Naive thymus-derived CD4-positive, alpha-beta T cell (primary cell): ENCODE data around the gene AZIN2. TPM values are rescaled to one million over a fixed set of nuclear protein-coding genes. Genes with fewer than 3 reads are reported as not detected.

ENCODE experiments used
- ATAC-seq: fragments of 150-1000 bp; cut with Tn5 transposase; 2 replicates; pipeline ENCODE4 v1.10.0; 2021; ENCODE audit warnings: mild to moderate bottlenecking, moderate library complexity
- CTCF ChIA-PET: fragments of 350-600 bp; sonication (Branson Sonifier 250); formaldehyde crosslinking; loops from one replicate; lab custom pipeline; 2021; ENCODE audit warnings: antibody characterized with exemption; lab: Charles Lee
- POLR2A ChIA-PET: fragments of 350-600 bp; sonication (Branson Sonifier 250); formaldehyde crosslinking; loops from one replicate; lab custom pipeline; 2021; ENCODE audit warnings: antibody characterized with exemption, inconsistent platforms; lab: Charles Lee
- DNase-seq, 9 donors: peaks; one replicate each; pipeline versions ENCODE4 v3.0.0 to v3.0.0-alpha.2; 2020 to 2022; ENCODE audit warnings: mixed read lengths in 1 of 9
- H3K27ac ChIP-seq: one replicate; pipeline ENCODE4 v1.7.0; 2013; ENCODE audit warnings: mild to moderate bottlenecking, low read depth, low read length, moderate library complexity
- H3K27me3 ChIP-seq, 2 donors: one replicate each; pipeline ENCODE4 v1.7.0; 2013; ENCODE audit warnings: low read length in 2 of 2, mild to moderate bottlenecking in 2 of 2, moderate library complexity in 2 of 2; ENCODE audit not compliant: control insufficient read depth in 2 of 2, insufficient read depth in 2 of 2
- H3K36me3 ChIP-seq, 3 experiments: 1 replicate in 2 of 3; 2 replicates in 1 of 3; pipeline ENCODE4 v1.7.0; 2013; ENCODE audit warnings: low read length in 3 of 3, mild to moderate bottlenecking in 3 of 3, moderate library complexity in 1 of 3; ENCODE audit not compliant: insufficient read depth in 3 of 3, control insufficient read depth in 2 of 3
- H3K4me1 ChIP-seq, 2 donors: one replicate each; pipeline ENCODE4 v1.7.0; 2013; ENCODE audit warnings: low read length in 2 of 2, mild to moderate bottlenecking in 2 of 2, moderate library complexity in 1 of 2; ENCODE audit not compliant: control insufficient read depth in 2 of 2, insufficient read depth in 2 of 2
- H3K4me3 ChIP-seq: 2 replicates; pipeline ENCODE4 v1.7.0; 2013; ENCODE audit warnings: mild to moderate bottlenecking, low read length
- H3K9me3 ChIP-seq, 3 experiments: 1 replicate in 2 of 3; 2 replicates in 1 of 3; pipeline ENCODE4 v1.7.0; 2013; ENCODE audit warnings: low read length in 3 of 3; ENCODE audit not compliant: control insufficient read depth in 2 of 3
- H3K27ac Mint-ChIP-seq, 9 donors: one replicate each; pipeline ENCODE4 v1.8.0; 2020 to 2022; ENCODE audit warnings: mixed read lengths in 9 of 9, mild to moderate bottlenecking in 8 of 9, moderate library complexity in 5 of 9, inconsistent platforms in 2 of 9
- H3K27me3 Mint-ChIP-seq, 5 donors: one replicate each; pipeline ENCODE4 v1.8.0; 2021 to 2022; ENCODE audit warnings: mixed read lengths in 5 of 5, mild to moderate bottlenecking in 1 of 5
- H3K36me3 Mint-ChIP-seq, 5 donors: one replicate each; pipeline ENCODE4 v1.8.0; 2020 to 2022; ENCODE audit warnings: mixed read lengths in 5 of 5, mild to moderate bottlenecking in 3 of 5, inconsistent platforms in 1 of 5
- H3K4me1 Mint-ChIP-seq, 7 donors: one replicate each; pipeline ENCODE4 v1.8.0; 2020 to 2022; ENCODE audit warnings: mixed read lengths in 7 of 7, mild to moderate bottlenecking in 3 of 7, inconsistent platforms in 1 of 7
- H3K4me3 Mint-ChIP-seq, 10 donors: one replicate each; pipeline ENCODE4 v1.8.0; 2020 to 2022; ENCODE audit warnings: mild to moderate bottlenecking in 10 of 10, mixed read lengths in 10 of 10, moderate library complexity in 6 of 10, inconsistent platforms in 2 of 10
- H3K9me3 Mint-ChIP-seq, 11 donors: one replicate each; pipeline ENCODE4 v1.8.0; 2020 to 2022; ENCODE audit warnings: mixed read lengths in 11 of 11, mild to moderate bottlenecking in 4 of 11, inconsistent platforms in 1 of 11, moderate library complexity in 1 of 11
- intact Hi-C, 2 donors: fragments of 100-400 bp; cut with micrococcal nuclease; formaldehyde crosslinking; loops; one replicate each; pipeline ENCODE4 v1.15.1; 2023
- polyA plus RNA-seq, 2 donors: library from polyadenylated mRNA; unstranded; fragments of 300-500 nt; fragmentation: Illumina TruSeq; gene quantifications; one replicate each; pipeline ENCODE4 v1.2.3, GENCODE V29; 2021
- total RNA-seq, 6 experiments: library from RNA in 5 of 6; stranded (reverse) in 5 of 6; gene quantifications; 1 replicate in 5 of 6; 2 replicates in 1 of 6; pipeline ENCODE4 v1.2.3 and lab custom pipeline; 2021 to 2026

AZIN2 gene
- total and polyA plus RNA-seq, 7 experiments from 2014 or later, result 4.3 to 9.6 (median 6.0) TPM

GRCh38 chr1:33151116-33151515, 70.2 kb downstream of the AZIN2 start:
- Mint-ChIP-seq H3K27ac (peak overlapping the region in 1 of 9 donors; percentile 11), H3K36me3 (peaks cover 4 to 28% (median 7%) of the 10 kb centered on the region in 5 donors), H3K27me3 (no peaks in the 10 kb centered on the region), H3K4me3 (no peak overlapping the region), H3K4me1 (peaks cover 0 to 11% (median 7%) of the 10 kb centered on the region in 7 donors), H3K9me3 (no peaks in the 10 kb centered on the region)
- POLR2A ChIA-PET, result no interaction called here
- H3K27ac ChIP-seq, result no peak overlapping the region
- ATAC-seq, result no peak
- intact Hi-C loops, result no loop called here
- CTCF ChIA-PET, result no interaction called here
- H3K4me1 ChIP-seq, result peaks cover 0 to 5% of the 10 kb centered on the region in 2 donors
- no peaks in the 10 kb centered on the region for H3K27me3 ChIP-seq
- DNase-seq, result no peak
- no peak overlapping the region for H3K4me3 ChIP-seq
- H3K9me3 ChIP-seq, result no peaks in the 10 kb centered on the region
- H3K36me3 ChIP-seq, result peaks cover 0 to 42% (median 0%) of the 10 kb centered on the region in 3 experiments

GRCh38 chr1:33152685-33153432, 71.9 kb downstream of the AZIN2 start:
- no peak overlapping the region for H3K27ac ChIP-seq
- no peaks in the 10 kb centered on the region for H3K27me3 ChIP-seq
- ATAC-seq (no peak), DNase-seq (no peak)
- no peaks in the 10 kb centered on the region for H3K9me3 Mint-ChIP-seq
- no peak overlapping the region for H3K4me3 Mint-ChIP-seq
- no peaks in the 10 kb centered on the region for H3K27me3 Mint-ChIP-seq
- no peak overlapping the region for H3K4me3 ChIP-seq
- no peaks in the 10 kb centered on the region for H3K9me3 ChIP-seq
- ChIA-PET POLR2A (interaction anchor here (0.7 kb wide), 1 partner anchor 211 kb away, joined by 3 read pairs; no protein-coding TSS in a partner anchor), CTCF (no interaction called here)
- peaks cover 0 to 14% (median 7%) of the 10 kb centered on the region in 7 donors for H3K4me1 Mint-ChIP-seq
- H3K36me3 Mint-ChIP-seq, result peaks cover 4 to 31% (median 14%) of the 10 kb centered on the region in 5 donors
- intact Hi-C loops, result no loop called here
- peak overlapping the region in 5 of 9 donors; percentile 3 to 71 (median 46) for H3K27ac Mint-ChIP-seq
- H3K4me1 ChIP-seq, result peaks cover 0 to 5% of the 10 kb centered on the region in 2 donors
- H3K36me3 ChIP-seq, result peaks cover 0 to 35% (median 0%) of the 10 kb centered on the region in 3 experiments

GRCh38 chr1:33153650-33154049, 72.7 kb downstream of the AZIN2 start:
- Mint-ChIP-seq H3K27me3 (no peaks in the 10 kb centered on the region), H3K4me1 (peaks cover 0 to 14% (median 5%) of the 10 kb centered on the region in 7 donors), H3K4me3 (no peak overlapping the region), H3K36me3 (peaks cover 5 to 35% (median 14%) of the 10 kb centered on the region in 5 donors), H3K9me3 (no peaks in the 10 kb centered on the region), H3K27ac (peak overlapping the region in 2 of 9 donors; percentile 45 to 60)
- H3K4me1 ChIP-seq, result peaks cover 0 to 5% of the 10 kb centered on the region in 2 donors
- intact Hi-C loops, result no loop called here
- no peak overlapping the region for H3K4me3 ChIP-seq
- H3K27me3 ChIP-seq, result no peaks in the 10 kb centered on the region
- H3K9me3 ChIP-seq, result no peaks in the 10 kb centered on the region
- ATAC-seq, result no peak
- POLR2A ChIA-PET, result no interaction called here
- DNase-seq, result no peak
- CTCF ChIA-PET, result no interaction called here
- no peak overlapping the region for H3K27ac ChIP-seq
- H3K36me3 ChIP-seq, result peaks cover 0 to 38% (median 0%) of the 10 kb centered on the region in 3 experiments

GRCh38 chr1:33155877-33156538, 75.1 kb downstream of the AZIN2 start:
- DNase-seq, result no peak
- CTCF ChIA-PET, result no interaction called here
- ATAC-seq, result no peak
- Histone ChIP-seq H3K4me3 (no peak overlapping the region), H3K9me3 (no peaks in the 10 kb centered on the region), H3K27me3 (no peaks in the 10 kb centered on the region), H3K27ac (no peak overlapping the region), H3K36me3 (peaks cover 0 to 41% (median 0%) of the 10 kb centered on the region in 3 experiments), H3K4me1 (peaks cover 0 to 5% of the 10 kb centered on the region in 2 donors)
- peaks cover 0 to 8% (median 5%) of the 10 kb centered on the region in 7 donors for H3K4me1 Mint-ChIP-seq
- intact Hi-C loops, result no loop called here
- peak overlapping the region in 3 of 9 donors; percentile 67 to 83 (median 81) for H3K27ac Mint-ChIP-seq
- H3K9me3 Mint-ChIP-seq, result peaks cover 0 to 1% (median 0%) of the 10 kb centered on the region in 11 donors
- H3K27me3 Mint-ChIP-seq, result no peaks in the 10 kb centered on the region
- peaks cover 7 to 37% (median 14%) of the 10 kb centered on the region in 5 donors for H3K36me3 Mint-ChIP-seq
- H3K4me3 Mint-ChIP-seq, result no peak overlapping the region
- POLR2A ChIA-PET, result interaction anchor here (1.5 kb wide), 1 partner anchor 28 kb away, joined by 3 read pairs; no protein-coding TSS in a partner anchor

- no peaks in the 10 kb centered on the region for H3K9me3 ChIP-seq
- H3K27me3 Mint-ChIP-seq, result no peaks in the 10 kb centered on the region
- H3K4me3 ChIP-seq, result no peak overlapping the region
- ChIA-PET POLR2A (interaction anchor here (0.5 kb wide), 1 partner anchor 30 kb away, joined by 3 read pairs; no protein-coding TSS in a partner anchor), CTCF (no interaction called here)
- H3K36me3 Mint-ChIP-seq, result peaks cover 7 to 42% (median 14%) of the 10 kb centered on the region in 5 donors
- no peak overlapping the region for H3K27ac Mint-ChIP-seq
- no peak for DNase-seq
- H3K9me3 Mint-ChIP-seq, result peaks cover 0 to 1% (median 0%) of the 10 kb centered on the region in 11 donors
- H3K4me1 Mint-ChIP-seq, result peaks cover 0 to 14% (median 5%) of the 10 kb centered on the region in 7 donors
- no peak overlapping the region for H3K4me3 Mint-ChIP-seq
- peaks cover 0 to 41% (median 0%) of the 10 kb centered on the region in 3 experiments for H3K36me3 ChIP-seq
- peaks cover 0 to 5% of the 10 kb centered on the region in 2 donors for H3K4me1 ChIP-seq
- intact Hi-C loops, result no loop called here
- ATAC-seq, result no peak
- H3K27ac ChIP-seq, result no peak overlapping the region
- no peaks in the 10 kb centered on the region for H3K27me3 ChIP-seq
These were observed 76.2 kb downstream of the AZIN2 start for GRCh38 chr1:33157131-33157530.

GRCh38 chr1:33158366-33158765, 77.4 kb downstream of the AZIN2 start:
- CTCF ChIA-PET, result no interaction called here
- POLR2A ChIA-PET, result no interaction called here
- Histone ChIP-seq H3K9me3 (no peaks in the 10 kb centered on the region), H3K4me1 (peaks cover 0 to 4% of the 10 kb centered on the region in 2 donors), H3K4me3 (no peak overlapping the region), H3K27me3 (no peaks in the 10 kb centered on the region), H3K36me3 (peaks cover 0 to 35% (median 0%) of the 10 kb centered on the region in 3 experiments), H3K27ac (no peak overlapping the region)
- Mint-ChIP-seq H3K4me1 (peaks cover 0 to 18% (median 4%) of the 10 kb centered on the region in 7 donors), H3K9me3 (peaks cover 0 to 1% (median 0%) of the 10 kb centered on the region in 11 donors), H3K36me3 (peaks cover 7 to 39% (median 14%) of the 10 kb centered on the region in 5 donors), H3K27ac (no peak overlapping the region), H3K27me3 (no peaks in the 10 kb centered on the region), H3K4me3 (no peak overlapping the region)
- intact Hi-C loops, result no loop called here
- ATAC-seq, result no peak
- DNase-seq, result no peak
